Measurements from ENCODE around the gene WDR89. TPM values are rescaled to one million over a fixed set of nuclear protein-coding genes. Genes with fewer than 3 reads are reported as not detected.
"Not testable (repeated sequence)": the region's sequence is repeated elsewhere in the genome, so short reads cannot be mapped to it uniquely, and the experiment has no call there.

WDR89 gene
- 10 to 100 TPM; 29.6 to 30.2 TPM for total RNA-seq

- POLR2A ChIA-PET = interaction anchor here (0.6 to 1.8 kb wide), 5 partner anchors 9 to 212 kb away, joined by 3 to 9 read pairs (median 5); partner anchors contain the start of gene PPP2R5E
- CTCF ChIA-PET = interaction anchor here (0.8 to 1.7 kb wide), 4 partner anchors 11 to 717 kb away, joined by 3 to 4 read pairs (median 3); partner anchors contain the start of gene PPP2R5E
These were observed at the start of gene WDR89 for GRCh38 chr14:63641473-63642228. TSS of gene WDR89 (minus strand) at chr14:63641871. CDS start at chr14:63599942, 41,929 bp downstream.

- POLR2A ChIA-PET = no interaction called here
- CTCF ChIA-PET = no interaction called here
These were observed 47.5 kb upstream of the WDR89 start for GRCh38 chr14:63689132-63689531.

- ChIA-PET CTCF (interaction anchor here (0.6 kb wide), 1 partner anchor 84 kb away, joined by 3 read pairs; no protein-coding TSS in a partner anchor), POLR2A (no interaction called here)
These were observed 45.3 kb upstream of the WDR89 start for GRCh38 chr14:63686926-63687325.

DNA sequence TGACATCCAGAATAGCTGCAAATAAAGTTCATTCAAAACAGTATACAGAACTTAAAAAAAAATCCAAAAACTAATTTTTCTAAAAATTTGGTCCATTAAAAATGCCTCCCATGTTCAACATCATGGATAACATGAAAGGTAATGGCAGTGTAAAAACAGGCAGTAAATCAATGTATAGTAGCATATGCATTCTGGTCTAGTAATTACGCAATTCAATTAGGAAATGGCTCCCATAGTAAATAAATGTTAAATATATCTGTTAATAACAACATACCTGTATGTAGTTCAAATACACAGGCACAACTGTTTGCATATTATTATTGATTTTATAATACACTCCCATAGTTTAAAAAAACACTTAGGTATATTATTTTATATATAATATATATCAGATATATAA is 43.7 kb upstream of the WDR89 start:
- ChIA-PET POLR2A (no interaction called here), CTCF (no interaction called here)

DNA sequence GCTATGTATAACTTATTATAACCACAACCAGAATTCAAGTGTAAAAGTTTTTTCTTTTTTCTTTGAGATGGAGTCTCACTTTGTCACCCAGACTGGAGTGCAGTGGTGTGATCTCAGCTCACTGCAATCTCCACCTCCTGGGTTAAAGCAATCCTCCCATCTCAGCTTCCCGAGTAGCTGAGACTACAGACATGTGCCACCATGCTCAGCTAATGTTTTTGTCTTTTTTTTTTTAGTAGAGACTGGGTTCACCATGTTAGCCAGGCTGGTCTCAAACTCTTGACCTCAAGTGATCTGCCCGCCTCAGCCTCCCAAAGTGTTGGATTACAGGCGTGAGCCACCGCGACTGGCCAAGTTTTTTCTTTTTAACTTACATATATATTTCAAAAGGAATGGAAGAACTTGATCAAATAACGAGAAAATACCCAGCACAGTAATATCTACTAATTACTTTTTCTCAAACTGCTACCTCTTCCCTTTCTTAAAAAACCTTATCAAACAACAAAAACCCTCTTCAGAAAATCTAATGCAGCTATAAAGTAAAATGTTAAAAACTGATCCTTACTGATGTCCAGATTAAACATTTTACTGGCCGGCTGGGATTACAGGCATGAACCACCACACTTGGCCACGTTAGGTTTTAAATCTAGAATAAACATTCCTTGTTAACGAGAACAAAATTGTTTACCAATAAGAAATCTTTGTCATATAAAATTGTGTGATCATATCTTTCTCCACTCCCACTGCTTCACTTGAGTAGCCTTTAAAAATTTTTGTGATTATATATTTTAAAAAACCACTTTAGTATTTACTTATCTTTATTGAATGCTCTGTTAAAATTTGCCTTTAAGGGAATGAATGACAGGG is 41.3 kb upstream of the WDR89 start:
- ChIA-PET CTCF (no interaction called here), POLR2A (no interaction called here)

DNA sequence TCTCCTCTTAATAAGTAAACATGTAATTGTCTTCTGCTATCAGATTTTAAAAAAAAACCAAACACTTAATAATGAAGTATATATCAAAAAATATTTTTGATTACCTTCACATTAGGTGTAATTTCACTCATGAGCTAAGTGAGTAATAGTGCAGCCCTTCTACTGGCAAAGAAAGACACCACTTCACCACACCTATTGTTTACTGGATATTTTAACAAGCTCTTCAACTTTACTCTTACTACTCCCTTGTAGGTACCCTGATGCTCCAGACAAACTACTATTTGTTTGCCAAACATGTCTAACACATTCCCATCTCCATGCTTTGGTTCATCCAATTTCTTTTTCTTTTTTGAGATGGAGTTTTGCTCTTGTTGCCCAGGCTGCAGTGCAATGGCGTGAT is 36.9 kb upstream of the WDR89 start:
- CTCF ChIA-PET = no interaction called here
- POLR2A ChIA-PET = no interaction called here

GRCh38 chr14:63677891-63678379 is 36.3 kb upstream of the WDR89 start:
- ChIA-PET CTCF (interaction anchor here (0.6 kb wide), 1 partner anchor 75 kb away, joined by 5 read pairs; no protein-coding TSS in a partner anchor), POLR2A (no interaction called here)

DNA sequence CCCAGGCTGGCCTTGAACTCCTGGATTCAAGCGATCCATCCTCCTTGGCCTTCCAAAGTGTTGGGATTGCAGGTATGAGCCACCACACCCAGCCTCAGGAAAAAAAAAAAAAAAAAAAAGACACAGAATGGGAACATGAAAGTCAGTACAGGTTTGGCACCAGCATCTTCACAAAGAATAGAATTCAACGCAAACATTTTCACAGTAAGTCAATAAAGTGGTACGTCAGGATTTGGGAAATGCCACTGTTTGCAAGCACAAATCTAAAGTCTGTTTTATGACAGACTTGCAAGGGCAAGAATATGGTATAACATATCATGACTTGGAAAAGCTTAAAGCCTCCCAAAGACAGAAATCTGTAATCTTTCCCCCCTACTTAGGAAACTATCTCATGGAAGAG is 34.9 kb upstream of the WDR89 start:
- CTCF ChIA-PET = no interaction called here
- POLR2A ChIA-PET = no interaction called here

DNA sequence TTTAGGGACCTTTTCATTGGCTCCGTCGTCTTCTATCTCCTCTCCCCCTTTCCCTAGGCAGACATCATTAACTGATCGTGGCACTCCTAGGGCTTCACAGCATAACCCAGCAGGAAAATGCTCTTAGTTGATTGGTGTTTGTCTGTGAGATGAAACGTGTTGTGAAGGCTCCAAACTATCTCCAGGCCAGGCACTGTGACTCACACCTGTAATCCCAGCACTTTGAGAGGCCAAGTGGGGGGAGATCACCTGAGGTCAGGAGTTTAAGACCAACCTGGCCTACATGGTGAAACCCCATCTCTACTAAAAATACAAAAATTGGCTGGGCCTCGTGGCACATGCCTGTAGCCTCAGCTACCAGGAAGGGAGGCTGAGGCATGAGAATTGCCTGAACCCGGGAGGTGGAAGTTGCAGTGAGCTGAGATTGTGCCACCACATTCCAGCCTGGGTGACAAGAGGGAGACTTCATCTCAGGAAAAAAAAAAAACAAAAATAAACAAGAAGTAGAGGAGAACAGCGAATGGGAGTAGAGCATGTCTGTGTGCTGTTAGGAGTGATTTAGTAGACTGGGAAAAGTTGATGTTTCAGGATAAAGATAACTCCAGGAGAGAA is 32.3 kb upstream of the WDR89 start:
- ChIA-PET POLR2A (no interaction called here), CTCF (interaction anchor here (0.6 kb wide), 1 partner anchor 84 kb away, joined by 4 read pairs; no protein-coding TSS in a partner anchor)

- POLR2A ChIA-PET = no interaction called here
These were observed 31.6 kb upstream of the WDR89 start for GRCh38 chr14:63673255-63673654.

DNA sequence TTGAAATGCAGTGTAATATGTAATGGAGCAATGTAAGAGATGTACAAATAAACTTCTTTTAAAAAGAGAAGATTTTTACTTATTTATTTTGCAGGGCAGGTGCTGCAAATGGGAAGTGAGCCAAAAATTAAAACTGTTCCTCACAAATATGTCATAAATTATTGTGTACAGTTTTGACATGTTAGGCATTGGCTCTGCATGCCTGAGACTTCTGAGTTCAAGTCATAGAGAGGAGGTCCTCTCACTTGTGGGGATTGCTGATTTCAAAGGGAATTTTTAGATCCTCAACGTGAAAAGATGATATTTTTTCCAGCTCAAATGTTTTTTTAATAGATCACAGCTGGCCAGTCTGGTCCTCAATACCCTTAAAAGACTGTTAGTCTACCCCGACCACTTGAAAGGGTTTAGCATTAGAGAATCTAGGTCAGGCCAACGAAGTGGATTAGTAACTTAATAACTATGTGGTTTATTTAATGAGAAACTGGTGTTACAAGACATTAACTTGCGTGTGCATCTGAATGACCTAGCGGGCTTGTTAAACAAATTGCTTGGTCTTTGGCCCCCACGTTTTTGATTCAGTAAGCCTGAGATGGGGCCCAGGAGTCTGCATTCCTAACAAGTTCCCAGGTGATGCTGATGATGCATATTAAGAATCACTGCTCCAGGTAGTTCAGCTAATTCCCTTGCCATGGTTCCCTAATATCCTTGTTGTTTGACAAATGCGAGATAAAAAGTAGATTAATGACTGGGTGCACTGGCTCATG is 30.9 kb upstream of the WDR89 start:
- CTCF ChIA-PET = no interaction called here

More at GRCh38 chr14:63673255-63673654, 31.6 kb upstream of the WDR89 start:
- CTCF ChIA-PET = no interaction called here

GRCh38 chr14:63671987-63672386 is 30.3 kb upstream of the WDR89 start:
- CTCF ChIA-PET = no interaction called here
- POLR2A ChIA-PET = no interaction called here

More for the DNA sequence above, 30.9 kb upstream of the WDR89 start:
- POLR2A ChIA-PET = no interaction called here

DNA sequence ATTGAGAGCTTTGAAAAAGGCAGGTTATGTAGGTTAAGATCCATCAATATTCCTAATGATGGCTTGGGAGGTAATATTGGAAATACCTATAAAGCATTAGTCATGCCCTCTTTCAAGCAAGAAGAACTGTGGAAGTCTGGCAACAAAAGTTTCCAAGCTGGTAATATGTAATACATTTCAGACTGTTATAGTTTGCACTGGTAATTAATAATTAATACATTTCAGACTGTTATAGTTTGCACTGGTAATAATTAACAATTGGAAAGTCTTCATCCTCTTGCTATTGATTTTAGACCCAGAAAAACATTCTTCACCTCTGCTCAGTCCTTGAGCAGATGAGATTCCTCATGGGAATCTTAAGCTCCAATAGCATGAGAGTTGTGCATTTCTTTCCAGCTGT is 29.0 kb upstream of the WDR89 start:
- ChIA-PET CTCF (no interaction called here), POLR2A (no interaction called here)

DNA sequence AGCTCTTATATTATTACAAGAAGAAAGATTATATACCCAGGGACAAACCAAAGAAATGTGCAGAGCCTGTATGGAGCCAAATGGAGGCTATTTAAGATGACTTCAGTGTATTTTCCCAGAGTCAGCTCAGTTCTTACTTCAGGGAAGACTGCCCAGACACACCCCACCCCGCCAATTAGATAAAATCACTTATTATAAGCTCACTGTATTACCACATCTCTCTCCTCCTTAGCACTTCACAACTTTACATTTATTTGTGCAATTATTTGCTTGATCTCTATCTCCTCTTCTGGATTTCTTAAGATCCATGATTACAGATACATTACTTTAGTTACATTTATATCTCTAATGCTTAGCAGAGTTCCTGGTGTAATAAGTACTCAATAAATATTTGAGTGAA is 24.7 kb upstream of the WDR89 start:
- CTCF ChIA-PET = no interaction called here
- POLR2A ChIA-PET = no interaction called here

- POLR2A ChIA-PET = no interaction called here
- CTCF ChIA-PET = interaction anchor here (0.6 kb wide), 1 partner anchor 206 kb away, joined by 4 read pairs; no protein-coding TSS in a partner anchor
These were observed 22.0 kb upstream of the WDR89 start for GRCh38 chr14:63663428-63664341.

DNA sequence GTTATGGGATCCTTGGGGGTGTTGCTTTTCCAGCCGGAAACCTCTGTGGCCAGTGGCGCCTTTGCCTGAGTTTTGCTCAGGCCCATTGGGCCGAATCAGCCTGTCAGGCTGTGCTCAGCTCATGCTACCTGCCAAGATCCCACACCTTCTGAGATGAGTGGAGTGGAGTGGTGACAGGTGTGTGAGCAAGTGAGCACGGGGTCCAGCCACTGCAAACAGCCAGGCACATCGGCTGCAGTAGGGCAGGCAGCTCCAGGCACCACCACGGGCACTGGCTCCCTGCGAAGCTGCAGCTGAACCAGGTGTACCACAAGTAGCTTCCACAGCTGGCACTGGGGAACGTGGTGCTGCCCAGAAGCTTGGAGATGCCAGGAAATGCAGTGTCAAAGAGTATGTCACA is 21.1 kb upstream of the WDR89 start:
- CTCF ChIA-PET = interaction anchor here (1.7 kb wide), 1 partner anchor 107 kb away, joined by 3 read pairs; no protein-coding TSS in a partner anchor
- POLR2A ChIA-PET = no interaction called here

GRCh38 chr14:63661881-63662280 is 20.2 kb upstream of the WDR89 start:
- POLR2A ChIA-PET = not testable (repeated sequence)
- CTCF ChIA-PET = interaction anchor here (1.7 kb wide), 1 partner anchor 108 kb away, joined by 3 read pairs; no protein-coding TSS in a partner anchor

- POLR2A ChIA-PET = no interaction called here
These were observed 18.1 kb upstream of the WDR89 start for GRCh38 chr14:63659726-63660125.

More at GRCh38 chr14:63659726-63660125, 18.1 kb upstream of the WDR89 start:
- CTCF ChIA-PET = no interaction called here
